ENCODE results near the gene LBHD2.

LBHD2 gene

DNA sequence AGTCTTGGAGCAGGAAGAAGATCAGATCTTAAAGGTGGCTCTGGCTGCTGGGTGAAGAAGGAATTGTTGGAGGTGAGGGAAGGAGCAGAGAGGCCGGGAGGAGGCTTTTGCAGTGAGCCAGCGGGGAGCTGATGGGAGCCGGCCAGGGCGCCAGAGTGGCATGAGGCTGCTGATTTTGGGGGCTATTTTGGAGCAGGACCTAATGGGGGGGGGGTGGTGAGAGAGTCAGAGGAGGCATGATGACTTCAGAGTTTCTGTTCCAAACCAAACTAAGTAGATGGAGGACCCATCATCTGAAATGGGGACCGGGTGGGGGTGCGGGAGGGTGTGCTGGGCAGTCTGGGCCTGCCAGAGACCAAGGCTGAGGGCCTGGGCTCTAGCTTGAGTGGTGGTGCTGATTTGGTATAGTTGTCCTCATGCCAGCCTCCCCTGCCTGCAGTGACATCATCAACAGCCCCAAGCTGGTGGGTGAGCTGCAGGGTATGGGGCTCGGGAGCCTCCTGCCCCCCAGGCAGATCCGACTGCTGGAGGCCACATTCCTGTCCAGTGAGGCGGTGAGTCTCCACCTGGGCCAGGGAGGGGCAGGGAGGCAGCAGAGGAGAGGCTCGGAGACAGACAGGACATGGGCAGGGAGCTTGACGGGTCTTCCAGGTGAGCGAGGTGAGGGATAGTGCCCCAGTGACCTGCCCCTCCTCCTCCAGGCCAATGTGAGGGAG lies 45.4 kb downstream of the LBHD2 start:
- no peak overlapping the region for H3K4me3 ChIP-seq (ENCODE audit: low read length)
- TF ChIP-seq, protein P1, sequence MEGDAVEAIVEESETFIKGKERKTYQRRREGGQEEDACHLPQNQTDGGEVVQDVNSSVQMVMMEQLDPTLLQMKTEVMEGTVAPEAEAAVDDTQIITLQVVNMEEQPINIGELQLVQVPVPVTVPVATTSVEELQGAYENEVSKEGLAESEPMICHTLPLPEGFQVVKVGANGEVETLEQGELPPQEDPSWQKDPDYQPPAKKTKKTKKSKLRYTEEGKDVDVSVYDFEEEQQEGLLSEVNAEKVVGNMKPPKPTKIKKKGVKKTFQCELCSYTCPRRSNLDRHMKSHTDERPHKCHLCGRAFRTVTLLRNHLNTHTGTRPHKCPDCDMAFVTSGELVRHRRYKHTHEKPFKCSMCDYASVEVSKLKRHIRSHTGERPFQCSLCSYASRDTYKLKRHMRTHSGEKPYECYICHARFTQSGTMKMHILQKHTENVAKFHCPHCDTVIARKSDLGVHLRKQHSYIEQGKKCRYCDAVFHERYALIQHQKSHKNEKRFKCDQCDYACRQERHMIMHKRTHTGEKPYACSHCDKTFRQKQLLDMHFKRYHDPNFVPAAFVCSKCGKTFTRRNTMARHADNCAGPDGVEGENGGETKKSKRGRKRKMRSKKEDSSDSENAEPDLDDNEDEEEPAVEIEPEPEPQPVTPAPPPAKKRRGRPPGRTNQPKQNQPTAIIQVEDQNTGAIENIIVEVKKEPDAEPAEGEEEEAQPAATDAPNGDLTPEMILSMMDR (IDR thresholded peaks at IDR 0.05; ENCODE audit: low read depth, low read length, poor library complexity, severe bottlenecking), result no peak
- no peak for TF ChIP-seq EZH2phosphoT487 (IDR thresholded peaks at IDR 0.05; ENCODE audit: borderline replicate concordance, low read length)
- no peaks in the 10 kb centered on the region for H3K27me3 ChIP-seq (ENCODE audit: control insufficient read depth, low read length)
- H3K9me2 ChIP-seq (replicated peaks; ENCODE audit: control insufficient read depth, low read length), result no peaks in the 10 kb centered on the region
- H3K36me3 ChIP-seq (ENCODE audit: control insufficient read depth, low read length), result peaks cover 6% of the 10 kb centered on the region
- no peak overlapping the region for H3K4me2 ChIP-seq (ENCODE audit: low read length)
- H3K27ac ChIP-seq (ENCODE audit: low read depth, low read length), result no peak overlapping the region
- H3K9me3 ChIP-seq (ENCODE audit: control insufficient read depth, insufficient read depth, low read length), result no peaks in the 10 kb centered on the region
- H3K79me2 ChIP-seq (ENCODE audit: control insufficient read depth, low read length), result no peaks in the 10 kb centered on the region
- H4K20me1 ChIP-seq (ENCODE audit: control insufficient read depth, insufficient read depth, low read depth, low read length), result no peaks in the 10 kb centered on the region
- no peaks in the 10 kb centered on the region for H3F3A ChIP-seq (ENCODE audit: control insufficient read depth, insufficient read depth)
- peaks cover 12% of the 10 kb centered on the region for H3K4me1 ChIP-seq (ENCODE audit: control insufficient read depth, low read length)

DNA sequence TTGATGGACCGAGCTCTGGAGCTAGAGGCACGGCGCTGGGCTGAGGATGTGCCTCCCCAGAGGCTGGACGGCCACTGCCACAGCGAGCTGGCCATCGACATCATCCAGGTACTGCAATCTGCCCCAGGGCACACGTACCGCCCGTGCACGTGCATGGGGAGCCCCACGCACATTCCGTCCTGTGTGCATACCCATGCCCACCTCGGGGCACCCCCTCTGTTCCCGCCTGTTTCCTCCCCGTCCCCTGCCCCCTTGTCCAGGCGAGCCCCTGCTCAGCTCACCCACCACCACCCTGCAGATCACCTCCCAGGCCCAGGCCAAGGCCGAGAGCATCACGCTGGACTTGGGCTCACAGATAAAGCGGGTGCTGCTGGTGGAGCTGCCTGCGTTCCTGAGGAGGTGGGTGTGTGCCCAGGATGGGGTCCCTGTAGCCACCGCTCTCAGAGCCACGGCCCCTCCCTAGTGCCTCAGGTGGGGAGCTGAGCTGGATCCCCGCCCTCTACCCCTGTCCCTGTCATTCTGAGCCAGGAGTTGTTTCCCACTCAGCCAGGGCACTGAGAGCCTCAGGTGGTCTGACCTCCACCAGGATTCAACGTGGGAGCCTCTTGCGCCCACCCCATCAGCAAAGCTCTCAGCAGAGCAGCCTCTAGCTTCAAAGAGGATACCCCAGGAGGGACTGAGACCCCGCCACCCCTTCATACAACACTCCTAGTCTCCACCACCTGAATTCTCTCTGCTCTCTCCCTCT lies 46.2 kb downstream of the LBHD2 start:
- no peaks in the 10 kb centered on the region for H4K20me1 ChIP-seq (ENCODE audit: control insufficient read depth, insufficient read depth, low read depth, low read length)
- H3K9me3 ChIP-seq (ENCODE audit: control insufficient read depth, insufficient read depth, low read length), result no peaks in the 10 kb centered on the region
- no peaks in the 10 kb centered on the region for H3K9me2 ChIP-seq (replicated peaks; ENCODE audit: control insufficient read depth, low read length)
- H3K4me3 ChIP-seq (ENCODE audit: low read length), result no peak overlapping the region
- no peak for TF ChIP-seq EZH2phosphoT487 (IDR thresholded peaks at IDR 0.05; ENCODE audit: borderline replicate concordance, low read length)
- TF ChIP-seq, protein P1 (IDR thresholded peaks at IDR 0.05; ENCODE audit: low read depth, low read length, poor library complexity, severe bottlenecking), result no peak
- H3K4me1 ChIP-seq (ENCODE audit: control insufficient read depth, low read length), result peaks cover 10% of the 10 kb centered on the region
- no peaks in the 10 kb centered on the region for H3F3A ChIP-seq (ENCODE audit: control insufficient read depth, insufficient read depth)
- H3K27me3 ChIP-seq (ENCODE audit: control insufficient read depth, low read length), result no peaks in the 10 kb centered on the region
- H3K4me2 ChIP-seq (ENCODE audit: low read length), result no peak overlapping the region
- no peaks in the 10 kb centered on the region for H3K79me2 ChIP-seq (ENCODE audit: control insufficient read depth, low read length)
- H3K36me3 ChIP-seq (ENCODE audit: control insufficient read depth, low read length), result peaks cover 6% of the 10 kb centered on the region
- no peak overlapping the region for H3K27ac ChIP-seq (ENCODE audit: low read depth, low read length)

DNA sequence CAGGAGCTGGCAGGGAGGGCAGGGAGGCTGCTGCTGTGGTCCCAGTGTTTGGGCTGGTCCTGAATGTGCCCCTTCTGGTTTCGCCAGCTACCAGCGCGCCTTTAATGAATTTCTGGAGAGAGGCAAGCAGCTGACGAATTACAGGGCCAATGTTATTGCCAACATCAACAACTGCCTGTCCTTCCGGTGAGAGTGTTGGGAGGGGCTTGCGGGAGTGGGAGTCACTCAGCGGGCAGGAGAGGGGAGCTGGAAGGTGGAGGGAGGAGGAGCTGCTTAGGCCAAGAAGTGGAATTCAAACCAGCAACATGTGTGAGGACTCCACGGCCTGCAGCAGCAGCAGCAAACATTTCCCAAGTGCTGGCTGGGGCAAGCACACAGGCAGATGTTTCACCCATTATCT lies 47.0 kb downstream of the LBHD2 start:
- Histone ChIP-seq H3K27me3 (ENCODE audit: control insufficient read depth, low read length) (no peaks in the 10 kb centered on the region), H4K20me1 (ENCODE audit: control insufficient read depth, insufficient read depth, low read depth, low read length) (no peaks in the 10 kb centered on the region), H3K9me3 (ENCODE audit: control insufficient read depth, insufficient read depth, low read length) (no peaks in the 10 kb centered on the region), H3K4me3 (ENCODE audit: low read length) (no peak overlapping the region), H3K4me1 (ENCODE audit: control insufficient read depth, low read length) (peaks cover 10% of the 10 kb centered on the region), H3K4me2 (ENCODE audit: low read length) (no peak overlapping the region), H3K79me2 (ENCODE audit: control insufficient read depth, low read length) (no peaks in the 10 kb centered on the region), H3K36me3 (ENCODE audit: control insufficient read depth, low read length) (peaks cover 6% of the 10 kb centered on the region), H3F3A (ENCODE audit: control insufficient read depth, insufficient read depth) (no peaks in the 10 kb centered on the region), H3K27ac (ENCODE audit: low read depth, low read length) (no peak overlapping the region), H3K9me2 (replicated peaks; ENCODE audit: control insufficient read depth, low read length) (no peaks in the 10 kb centered on the region)
- TF ChIP-seq EZH2phosphoT487 (IDR thresholded peaks at IDR 0.05; ENCODE audit: borderline replicate concordance, low read length), result no peak
- TF ChIP-seq, protein P1 (IDR thresholded peaks at IDR 0.05; ENCODE audit: low read depth, low read length, poor library complexity, severe bottlenecking), result no peak

Measured in DOHH2 (cell line).